HL-60 (cell line): ENCODE data around the gene CCNY.

Source experiments
- DNase-seq, 2 experiments: peaks; one replicate each; pipeline ENCODE4 v3.0.0-alpha.2; 2010 to 2020; ENCODE audit warnings: low read depth in 1 of 2, low spot score in 1 of 2
- H3K27ac ChIP-seq: fragments of 250-450 bp; sonication (Bioruptor Pico); replicated peaks from 2 replicates; pipeline ENCODE4 v1.5.1; 2020; ENCODE audit warnings: mild to moderate bottlenecking, moderate library complexity
- H3K27me3 ChIP-seq: fragments of 250-450 bp; sonication (Bioruptor Pico); 2 replicates; pipeline ENCODE4 v1.5.1; 2021; ENCODE audit warnings: mild to moderate bottlenecking, moderate library complexity; ENCODE audit not compliant: insufficient read depth, poor library complexity, severe bottlenecking
- H3K4me3 ChIP-seq: replicated peaks from 2 replicates; pipeline ENCODE4 v1.5.1; 2011; ENCODE audit warnings: mild to moderate bottlenecking, control low read depth, low read length; ENCODE audit not compliant: insufficient read depth
- CTCF ChIP-seq: IDR thresholded peaks from one replicate; pipeline ENCODE4 v1.5.1; 2011; ENCODE audit warnings: low read length, control low read depth, inconsistent platforms; ENCODE audit not compliant: insufficient read depth
- GABPA ChIP-seq: IDR thresholded peaks from 2 replicates; pipeline ENCODE4 v1.6.1; 2012; ENCODE audit warnings: low read depth
- POLR2AphosphoS5 ChIP-seq: IDR thresholded peaks from 2 replicates; pipeline ENCODE4 v1.6.1; 2012; ENCODE audit warnings: low read depth
- REST ChIP-seq: IDR thresholded peaks from 2 replicates; pipeline ENCODE4 v1.6.1; 2012; ENCODE audit warnings: low read depth; ENCODE audit not compliant: insufficient replicate concordance
- SPI1 ChIP-seq: IDR thresholded peaks from 2 replicates; pipeline ENCODE4 v1.6.1; 2012; ENCODE audit warnings: low read depth, mild to moderate bottlenecking, borderline replicate concordance

Gene CCNY

GRCh38 chr10:35607475-35608327 lies 271.4 kb downstream of the CCNY start:
- no peak overlapping the region for H3K27ac ChIP-seq
- H3K27me3 ChIP-seq = peaks cover 15% of the 10 kb centered on the region
- no peak overlapping the region for H3K4me3 ChIP-seq
- no peak for DNase-seq
- no peak for TF ChIP-seq REST
- no peak for TF ChIP-seq SPI1
- no peak for TF ChIP-seq GABPA
- no peak for TF ChIP-seq CTCF
- no peak for TF ChIP-seq POLR2AphosphoS5

GRCh38 chr10:35608328-35608672 lies 272.0 kb downstream of the CCNY start:
- Histone ChIP-seq H3K27me3 (peaks cover 15% of the 10 kb centered on the region), H3K4me3 (no peak overlapping the region), H3K27ac (no peak overlapping the region)
- TF ChIP-seq POLR2AphosphoS5 (no peak), GABPA (no peak), SPI1 (no peak), CTCF (no peak), REST (no peak)
- DNase-seq = no peak

- H3K27ac ChIP-seq = no peak overlapping the region
- no peak overlapping the region for H3K4me3 ChIP-seq
- TF ChIP-seq POLR2AphosphoS5 (no peak), CTCF (no peak), SPI1 (no peak), REST (no peak)
- DNase-seq = no peak
- H3K27me3 ChIP-seq = peaks cover 13% of the 10 kb centered on the region
These were observed 275.4 kb downstream of the CCNY start for GRCh38 chr10:35611750-35612149.
